WTC11 (cell line): Measurements from ENCODE around the gene PGM2L1. TPM values are rescaled to one million over a fixed set of nuclear protein-coding genes. Genes with fewer than 3 reads are reported as not detected.

ENCODE experiments used
- ATAC-seq: fragments of 200-7000 bp; cut with Tn5 transposase; 2 replicates; pipeline ENCODE4 v1.10.0; 2021; ENCODE audit warnings: mild to moderate bottlenecking, moderate library complexity
- CTCF ChIA-PET: fragments of 300-600 bp; sonication (Branson Sonifier 250); formaldehyde crosslinking; loops from one replicate; lab custom pipeline; 2021; ENCODE audit warnings: antibody characterized with exemption; lab: Charles Lee
- POLR2A ChIA-PET: fragments of 350-600 bp; sonication (Branson Sonifier 250); formaldehyde crosslinking; loops from one replicate; lab custom pipeline; 2021; ENCODE audit warnings: antibody characterized with exemption; lab: Charles Lee
- DNase-seq: peaks from one replicate; pipeline ENCODE4 v3.0.0; 2021; ENCODE audit warnings: low spot score
- H3K27ac Mint-ChIP-seq: 2 replicates; pipeline ENCODE4 v1.8.0; 2021; ENCODE audit warnings: mixed read lengths
- H3K27me3 Mint-ChIP-seq: 2 replicates; pipeline ENCODE4 v1.8.0; 2021; ENCODE audit warnings: low read depth, mild to moderate bottlenecking, moderate library complexity, mixed read lengths
- H3K36me3 Mint-ChIP-seq: 2 replicates; pipeline ENCODE4 v1.8.0; 2021; ENCODE audit warnings: mixed read lengths
- H3K4me1 Mint-ChIP-seq: 2 replicates; pipeline ENCODE4 v1.8.0; 2022; ENCODE audit warnings: mixed read lengths
- H3K4me3 Mint-ChIP-seq: 2 replicates; pipeline ENCODE4 v1.8.0; 2021; ENCODE audit warnings: mild to moderate bottlenecking, moderate library complexity, mixed read lengths
- H3K9me3 Mint-ChIP-seq: 2 replicates; pipeline ENCODE4 v1.8.0; 2021; ENCODE audit warnings: mixed read lengths
- ATF1 ChIP-seq: sonication (generic); formaldehyde crosslinking; IDR thresholded peaks from 2 replicates; pipeline ENCODE4 v1.8.1; 2023; ENCODE audit warnings: mild to moderate bottlenecking, moderate library complexity, missing genetic modification reagents
- CREB1 ChIP-seq: sonication (generic); formaldehyde crosslinking; IDR thresholded peaks from 2 replicates; pipeline ENCODE4 v1.8.0; 2023; ENCODE audit warnings: mild to moderate bottlenecking, missing genetic modification reagents
- ELF4 ChIP-seq: sonication (generic); formaldehyde crosslinking; IDR thresholded peaks from 2 replicates; pipeline ENCODE4 v1.8.1; 2022; ENCODE audit warnings: low read depth, mild to moderate bottlenecking, moderate library complexity, missing genetic modification reagents
- ETV6 ChIP-seq: sonication (generic); formaldehyde crosslinking; IDR thresholded peaks from 2 replicates; pipeline ENCODE4 v1.8.1; 2022; ENCODE audit warnings: mild to moderate bottlenecking, missing genetic modification reagents
- FOXJ3 ChIP-seq: sonication (generic); formaldehyde crosslinking; IDR thresholded peaks from 2 replicates; pipeline ENCODE4 v1.9.0; 2021; ENCODE audit warnings: missing genetic modification reagents, mild to moderate bottlenecking, borderline replicate concordance
- FOXP1 ChIP-seq: sonication (generic); formaldehyde crosslinking; IDR thresholded peaks from 2 replicates; pipeline ENCODE4 v1.8.0; 2022; ENCODE audit warnings: missing genetic modification reagents, mild to moderate bottlenecking, moderate library complexity, borderline replicate concordance
- GRHL2 ChIP-seq: fragments of 250-450 bp; sonication (Bioruptor Pico); IDR thresholded peaks from 2 replicates; pipeline ENCODE4 v1.8.0; 2022; ENCODE audit warnings: mild to moderate bottlenecking, moderate library complexity; ENCODE audit not compliant: insufficient replicate concordance, severe bottlenecking
- HMGA2 ChIP-seq: fragments of 250-450 bp; sonication (Bioruptor Pico); IDR thresholded peaks from 2 replicates; pipeline ENCODE4 v1.4.0; 2021; ENCODE audit warnings: mild to moderate bottlenecking, moderate library complexity
- KAT7 ChIP-seq: sonication (generic); formaldehyde crosslinking; IDR thresholded peaks from 2 replicates; pipeline ENCODE4 v1.8.1; 2023; ENCODE audit warnings: missing genetic modification reagents, mild to moderate bottlenecking, borderline replicate concordance
- MAX ChIP-seq: sonication (generic); formaldehyde crosslinking; IDR thresholded peaks from 2 replicates; pipeline ENCODE4 v1.8.0; 2022; ENCODE audit warnings: mild to moderate bottlenecking, missing genetic modification reagents
- MYBL2 ChIP-seq: sonication (generic); formaldehyde crosslinking; IDR thresholded peaks from 2 replicates; pipeline ENCODE4 v1.8.1; 2023; ENCODE audit warnings: mild to moderate bottlenecking, moderate library complexity, missing genetic modification reagents
- NFYB ChIP-seq: sonication (generic); formaldehyde crosslinking; conservative IDR thresholded peaks from 2 replicates; pipeline ENCODE4 v1.8.0; 2022; ENCODE audit warnings: low read depth, missing genetic modification reagents
- NR3C1 ChIP-seq: sonication (generic); formaldehyde crosslinking; conservative IDR thresholded peaks from 2 replicates; pipeline ENCODE4 v1.8.1; 2023; ENCODE audit warnings: low read depth, mild to moderate bottlenecking, missing genetic modification reagents
- OVOL2 ChIP-seq: fragments of 250-450 bp; sonication (Bioruptor Pico); IDR thresholded peaks from 2 replicates; pipeline ENCODE4 v1.9.0; 2021; ENCODE audit warnings: mild to moderate bottlenecking, borderline replicate concordance
- PRDM15 ChIP-seq: sonication (generic); formaldehyde crosslinking; IDR thresholded peaks from 2 replicates; pipeline ENCODE4 v1.8.0; 2022; ENCODE audit warnings: missing genetic modification reagents
- SP1 ChIP-seq: sonication (generic); formaldehyde crosslinking; conservative IDR thresholded peaks from 2 replicates; pipeline ENCODE4 v1.8.1; 2022; ENCODE audit warnings: missing genetic modification reagents
- TEAD4 ChIP-seq: sonication (generic); formaldehyde crosslinking; IDR thresholded peaks from 2 replicates; pipeline ENCODE4 v1.8.0; 2022; ENCODE audit warnings: mild to moderate bottlenecking, missing genetic modification reagents
- TP53 ChIP-seq: sonication (generic); formaldehyde crosslinking; IDR thresholded peaks from 2 replicates; pipeline ENCODE4 v1.8.1; 2023; ENCODE audit warnings: mild to moderate bottlenecking, missing genetic modification reagents
- USF1 ChIP-seq: sonication (generic); formaldehyde crosslinking; IDR thresholded peaks from 2 replicates; pipeline ENCODE4 v1.8.0; 2022; ENCODE audit warnings: mild to moderate bottlenecking, missing genetic modification reagents
- ZNF138 ChIP-seq: sonication (generic); formaldehyde crosslinking; conservative IDR thresholded peaks from 2 replicates; pipeline ENCODE4 v1.8.1; 2022; ENCODE audit warnings: mild to moderate bottlenecking, moderate library complexity, missing genetic modification reagents
- ZNF219 ChIP-seq: sonication (generic); formaldehyde crosslinking; IDR thresholded peaks from 2 replicates; pipeline ENCODE4 v1.8.0; 2023; ENCODE audit warnings: missing genetic modification reagents, mild to moderate bottlenecking, borderline replicate concordance
- ZNF263 ChIP-seq: sonication (generic); formaldehyde crosslinking; IDR thresholded peaks from 2 replicates; pipeline ENCODE4 v1.8.1; 2022; ENCODE audit warnings: low read depth, mild to moderate bottlenecking, moderate library complexity, missing genetic modification reagents
- ZNF671 ChIP-seq: fragments of 250-450 bp; sonication (Bioruptor Pico); IDR thresholded peaks from 2 replicates; pipeline ENCODE4 v1.8.0; 2021; ENCODE audit warnings: mild to moderate bottlenecking
- total RNA-seq: library from RNA; stranded (reverse); gene quantifications from 3 replicates; pipeline ENCODE4 v1.2.3, GENCODE V29; 2021

Gene PGM2L1
- total RNA-seq, 1 experiment from 2014 or later: 34.1 TPM

- TF ChIP-seq TP53 (CRISPR knock-in tag): no peak
- no peak for TF ChIP-seq GRHL2 (CRISPR knock-in tag)
- TF ChIP-seq ZNF671 (CRISPR knock-in tag): no peak
- no peak for TF ChIP-seq MYBL2 (CRISPR knock-in tag)
- TF ChIP-seq OVOL2 (CRISPR knock-in tag): no peak
These were observed 48.3 kb upstream of the PGM2L1 start (continued) for GRCh38 chr11:74446532-74446938.

- no peaks in the 10 kb centered on the region for H3K27me3 Mint-ChIP-seq
- ChIA-PET POLR2A (interaction anchor here (0.9 kb wide), 1 partner anchor 45 kb away, joined by 3 read pairs; no protein-coding TSS in a partner anchor), CTCF (interaction anchor here (1.2 to 2.3 kb wide), 6 partner anchors 9 to 258 kb away, joined by 3 to 10 read pairs (median 8); no protein-coding TSS in a partner anchor)
- DNase-seq (no peak), ATAC-seq (peak; percentile 47)
- no peaks in the 10 kb centered on the region for H3K36me3 Mint-ChIP-seq
- peaks cover 19% of the 10 kb centered on the region for H3K9me3 Mint-ChIP-seq
- H3K27ac Mint-ChIP-seq: no peak overlapping the region
- H3K4me1 Mint-ChIP-seq: peaks cover 17% of the 10 kb centered on the region
- H3K4me3 Mint-ChIP-seq: no peak overlapping the region
- TF ChIP-seq ELF4 (CRISPR knock-in tag) (no peak), ZNF138 (CRISPR knock-in tag) (no peak), TP53 (CRISPR knock-in tag) (no peak), MYBL2 (CRISPR knock-in tag) (no peak)
These were observed 46.1 kb upstream of the PGM2L1 start for GRCh38 chr11:74444173-74444826.

- no peaks in the 10 kb centered on the region for H3K27me3 Mint-ChIP-seq
- ChIA-PET CTCF (interaction anchor here (0.6 to 2.3 kb wide), 4 partner anchors 54 to 188 kb away, joined by 3 to 10 read pairs (median 6); no protein-coding TSS in a partner anchor), POLR2A (no interaction called here)
- H3K27ac Mint-ChIP-seq: no peak overlapping the region; the same call in 1 of the 2 replicates
- no peaks in the 10 kb centered on the region for H3K36me3 Mint-ChIP-seq
- peaks cover 17% of the 10 kb centered on the region for H3K4me1 Mint-ChIP-seq
- H3K9me3 Mint-ChIP-seq: peaks cover 19% of the 10 kb centered on the region
- ATAC-seq: peak; percentile 81
- TF ChIP-seq ATF1 (CRISPR knock-in tag) (no peak), KAT7 (CRISPR knock-in tag) (no peak), HMGA2 (CRISPR knock-in tag) (no peak), SP1 (CRISPR knock-in tag) (no peak), TEAD4 (CRISPR knock-in tag) (no peak), CREB1 (CRISPR knock-in tag) (no peak), NR3C1 (CRISPR knock-in tag) (no peak), PRDM15 (CRISPR knock-in tag) (no peak), MAX (CRISPR knock-in tag) (no peak), ZNF219 (CRISPR knock-in tag) (no peak), ETV6 (no peak), FOXP1 (no peak), ZNF263 (no peak), NFYB (CRISPR knock-in tag) (no peak), FOXJ3 (no peak), USF1 (CRISPR knock-in tag) (no peak)
- H3K4me3 Mint-ChIP-seq: no peak overlapping the region
- no peak for DNase-seq
These were observed 45.0 kb upstream of the PGM2L1 start for GRCh38 chr11:74443071-74443864.
